ENCODE results near the gene SMYD3.
A peak's percentile ranks its signal among the peaks of the same experiment; 100 is the strongest.
"Not testable (repeated sequence)": the region's sequence is repeated elsewhere in the genome, so short reads cannot be mapped to it uniquely, and the experiment has no call there.

Gene SMYD3

GRCh38 chr1:245855846-245856730, 651.0 kb downstream of the SMYD3 start:
- DNase-seq, result no peak

DNA sequence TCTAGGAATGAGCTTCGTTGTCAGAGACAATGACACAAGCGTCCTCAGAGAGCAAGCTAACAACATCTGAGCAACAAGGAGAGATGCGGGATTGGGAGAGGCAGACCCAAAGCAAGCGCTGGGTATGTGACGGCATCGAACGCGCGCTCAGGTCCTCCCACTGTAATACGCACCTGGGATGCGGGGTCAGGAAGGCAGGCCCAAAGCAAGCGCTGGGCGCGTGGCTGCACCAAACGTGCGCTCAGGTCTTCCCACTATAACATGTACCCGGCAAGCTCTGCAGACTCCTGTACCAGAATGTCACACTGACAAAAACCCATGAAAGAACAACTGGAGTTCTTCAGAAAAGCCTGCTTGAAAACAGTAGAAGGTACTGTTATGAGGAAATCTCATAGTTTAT, 653.8 kb downstream of the SMYD3 start:
- no peak for DNase-seq

GRCh38 chr1:245843101-245843500, 664.0 kb downstream of the SMYD3 start:
- DNase-seq, result no peak

DNA sequence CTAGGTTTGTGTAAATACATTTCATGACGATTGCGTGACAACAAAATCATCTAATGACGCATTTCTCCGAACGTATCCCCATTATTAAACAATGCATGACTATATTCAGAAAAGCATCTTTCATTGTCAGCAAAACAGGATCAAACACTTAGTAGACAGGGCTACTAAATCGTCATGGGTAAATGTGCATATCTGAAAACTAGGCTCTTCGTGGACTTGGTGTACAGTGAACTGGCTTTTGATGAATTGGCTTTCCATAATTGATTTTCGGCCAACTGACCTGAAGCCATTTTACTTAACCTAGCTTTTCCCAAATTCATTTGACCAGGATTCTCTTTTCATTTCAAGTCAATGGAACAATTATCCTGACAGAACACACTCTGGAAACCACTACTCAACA, 665.0 kb downstream of the SMYD3 start:
- no peak for DNase-seq

GRCh38 chr1:245840971-245841370, 666.1 kb downstream of the SMYD3 start:
- no peak for DNase-seq

DNA sequence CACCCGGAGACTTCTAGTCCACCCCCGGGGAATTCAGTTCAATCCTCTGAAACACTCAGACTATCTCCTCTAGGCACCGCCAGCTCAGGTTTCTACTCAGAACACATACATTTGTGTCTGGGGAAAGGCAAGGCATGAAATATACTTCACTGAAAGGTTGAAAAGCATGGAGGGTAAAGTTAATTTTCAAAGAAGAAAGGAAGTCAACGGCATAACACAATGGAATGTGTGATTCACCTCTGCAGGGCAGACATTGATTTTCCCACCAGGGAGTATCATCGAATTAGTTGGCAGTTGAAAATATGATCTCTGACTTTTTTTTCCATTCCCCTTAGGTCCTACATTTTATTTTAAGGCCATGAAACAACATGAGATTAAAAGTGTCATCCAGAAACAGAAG, 669.4 kb downstream of the SMYD3 start:
- DNase-seq, result no peak

DNA sequence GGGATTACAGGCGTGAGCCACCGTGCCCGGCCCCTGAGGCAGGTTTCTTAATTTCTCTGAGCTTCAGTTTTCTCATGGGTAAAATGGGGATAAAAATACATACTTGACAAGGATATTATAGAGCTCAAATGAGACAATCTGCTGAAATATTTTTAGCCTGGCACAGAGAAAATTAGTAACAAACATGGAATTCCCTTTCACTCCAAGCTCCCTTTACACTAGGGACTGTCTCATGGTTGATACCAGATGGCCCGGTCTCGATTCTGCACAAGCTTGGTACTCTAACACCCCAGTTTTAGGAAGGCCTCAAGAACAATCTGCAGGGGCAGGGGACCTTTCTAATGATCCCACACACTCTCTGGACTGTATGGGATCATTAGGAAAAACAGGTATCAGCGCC, 671.7 kb downstream of the SMYD3 start:
- DNase-seq, result no peak

DNA sequence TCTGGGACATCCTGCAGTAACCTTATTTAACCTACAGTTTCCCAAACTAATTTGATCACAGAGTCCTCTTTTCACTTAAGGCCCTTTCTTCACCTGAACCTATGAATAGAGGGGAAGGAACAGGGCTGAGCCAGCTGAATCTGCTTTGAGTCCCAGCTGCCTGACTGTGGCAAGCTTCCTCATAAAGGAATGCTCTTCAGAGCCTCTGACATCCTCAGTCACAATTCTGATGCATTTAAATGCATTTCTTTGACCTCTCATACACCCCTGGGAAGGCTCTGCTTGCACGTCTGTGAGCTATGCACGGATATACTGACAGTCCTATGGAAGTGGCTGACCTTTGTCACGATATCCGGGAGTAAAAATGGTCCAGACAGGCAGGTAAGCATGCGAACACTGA, 673.1 kb downstream of the SMYD3 start:
- no peak for DNase-seq

DNA sequence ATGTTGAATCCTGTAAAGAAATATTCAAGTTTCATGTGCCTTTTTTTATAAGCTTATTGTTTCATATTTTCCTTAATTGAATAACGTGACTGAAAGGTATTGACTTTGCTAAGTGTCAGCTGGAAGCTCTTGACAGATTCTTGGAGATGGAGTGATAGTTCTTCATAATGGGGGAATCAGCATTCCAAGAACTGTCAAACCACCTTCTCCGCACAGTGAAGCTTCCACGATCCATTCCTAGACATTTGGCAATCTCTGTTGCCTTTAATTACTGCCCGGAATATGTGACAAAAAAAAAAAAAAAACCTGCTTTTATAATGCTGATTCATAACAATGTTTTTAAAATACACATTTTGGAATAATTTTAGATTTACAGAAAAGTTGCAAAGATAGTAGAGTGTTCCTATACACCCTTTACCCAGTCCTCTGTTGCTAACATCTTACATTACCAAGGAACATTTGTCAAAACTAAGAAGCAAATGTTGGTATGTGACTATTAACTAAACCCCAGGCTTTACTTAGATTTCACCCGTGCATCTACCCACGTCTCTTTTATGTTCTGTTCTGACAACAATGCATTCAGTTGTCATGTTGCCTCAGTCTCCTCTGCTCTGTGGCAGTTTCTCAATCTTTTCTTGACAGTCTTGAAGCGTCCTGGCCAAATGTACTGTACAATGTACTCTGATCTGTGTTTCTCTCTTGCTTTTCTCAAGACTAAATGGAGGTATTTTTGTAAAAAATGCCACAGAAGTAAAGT, 674.1 kb downstream of the SMYD3 start:
- DNase-seq, result no peak

DNA sequence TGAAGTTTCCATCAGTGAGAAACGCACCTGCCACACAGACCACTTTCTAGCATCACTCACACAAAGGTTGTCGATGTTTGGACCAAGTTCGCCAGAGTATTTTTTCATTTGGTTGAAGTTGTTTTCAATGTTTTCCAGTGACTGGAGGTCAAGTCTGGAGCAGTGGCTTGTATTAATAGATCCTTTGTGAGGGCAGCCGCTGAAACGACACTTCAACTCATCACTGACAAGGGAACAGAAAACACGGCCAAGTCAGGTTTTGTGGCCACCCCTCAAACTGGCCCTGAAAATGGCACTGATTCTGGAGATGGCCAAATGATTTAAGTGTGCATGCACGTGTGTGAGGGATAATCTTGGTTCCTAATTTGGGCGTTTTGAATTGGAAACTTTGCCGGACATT, 675.6 kb downstream of the SMYD3 start:
- peak; percentile 9 for DNase-seq

- DNase-seq, result no peak
Observed at GRCh38 chr1:245829826-245830225, 677.3 kb downstream of the SMYD3 start.

- DNase-seq, result no peak
Observed at GRCh38 chr1:245829194-245829593, 677.9 kb downstream of the SMYD3 start.

DNA sequence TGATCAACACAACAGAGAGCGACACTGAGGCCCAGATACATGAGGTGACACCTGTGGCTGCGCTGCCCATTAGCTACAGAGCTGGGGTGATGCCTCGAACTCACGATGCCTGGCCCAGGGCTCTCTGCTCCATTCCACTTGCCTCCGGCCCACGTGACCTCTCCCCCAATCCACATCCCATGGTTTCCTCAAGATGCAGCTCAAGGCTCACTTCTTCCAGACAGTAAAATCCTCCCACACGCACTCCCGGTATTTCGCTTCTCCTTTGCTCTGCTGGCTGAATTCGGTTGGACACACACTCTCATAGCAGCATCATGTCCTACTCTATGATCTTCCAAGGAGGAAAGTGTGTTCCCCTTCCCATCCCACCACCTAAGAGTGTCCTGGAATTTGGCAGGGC, 679.8 kb downstream of the SMYD3 start:
- peak; percentile 54 for DNase-seq

- peak; percentile 57 for DNase-seq
Observed at GRCh38 chr1:245825128-245825901, 681.8 kb downstream of the SMYD3 start.

DNA sequence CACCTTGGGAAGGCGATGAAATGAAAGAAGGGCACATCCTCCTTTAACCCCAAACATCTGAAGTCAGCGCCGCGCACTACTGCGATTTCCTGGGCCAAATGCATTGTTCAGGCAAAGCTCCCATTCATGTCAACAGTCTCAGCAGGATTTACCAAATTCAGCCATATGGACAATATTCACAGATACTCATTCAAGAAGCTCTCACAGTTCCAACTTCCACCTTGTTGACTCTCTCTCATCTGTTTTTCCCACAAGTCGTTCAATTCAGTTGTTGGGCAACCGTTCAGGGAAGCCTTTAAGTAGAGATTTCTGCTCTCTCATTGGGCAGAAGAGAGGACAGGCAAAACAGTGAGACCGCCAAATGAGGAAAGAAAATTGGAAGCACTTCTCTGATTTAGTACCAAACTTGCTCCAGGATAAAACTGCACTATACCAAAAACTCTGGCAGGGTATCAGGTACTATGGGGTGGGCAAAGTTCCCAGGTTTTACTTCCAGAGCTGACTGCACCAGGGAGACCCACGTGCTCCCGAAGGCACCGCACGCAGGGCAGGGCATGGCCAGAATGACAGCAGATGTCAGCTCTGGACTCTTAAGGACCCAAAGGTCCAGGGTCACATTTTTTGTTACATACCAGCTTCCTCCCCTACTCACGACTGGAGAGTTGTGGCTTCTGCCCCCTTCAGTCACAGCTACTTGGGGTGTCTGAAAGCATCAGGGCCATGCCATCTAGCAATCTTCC, 683.5 kb downstream of the SMYD3 start:
- DNase-seq, result peak; percentile 22

- peak; percentile 57 for DNase-seq
Observed at GRCh38 chr1:245822996-245823395, 684.1 kb downstream of the SMYD3 start.

DNA sequence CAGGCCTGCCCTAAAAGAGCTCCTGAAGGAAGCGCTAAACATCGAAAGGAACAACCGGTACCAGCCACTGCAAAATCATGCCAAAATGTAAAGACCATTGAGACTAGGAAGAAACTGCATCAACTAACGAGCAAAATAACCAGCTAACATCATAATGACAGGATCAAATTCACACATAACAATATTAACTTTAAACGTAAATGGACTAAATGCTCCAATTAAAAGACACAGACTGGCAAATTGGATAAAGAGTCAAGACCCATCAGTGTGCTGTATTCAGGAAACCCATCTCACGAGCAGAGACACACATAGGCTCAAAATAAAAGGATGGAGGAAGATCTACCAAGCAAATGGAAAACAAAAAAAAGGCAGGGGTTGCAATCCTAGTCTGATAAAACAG, 688.7 kb downstream of the SMYD3 start:
- not testable (repeated sequence) for DNase-seq

GRCh38 chr1:245816496-245816895, 690.6 kb downstream of the SMYD3 start:
- not testable (repeated sequence) for DNase-seq

- peak; percentile 25 for DNase-seq
Observed at GRCh38 chr1:245814651-245815050, 692.4 kb downstream of the SMYD3 start.

DNA sequence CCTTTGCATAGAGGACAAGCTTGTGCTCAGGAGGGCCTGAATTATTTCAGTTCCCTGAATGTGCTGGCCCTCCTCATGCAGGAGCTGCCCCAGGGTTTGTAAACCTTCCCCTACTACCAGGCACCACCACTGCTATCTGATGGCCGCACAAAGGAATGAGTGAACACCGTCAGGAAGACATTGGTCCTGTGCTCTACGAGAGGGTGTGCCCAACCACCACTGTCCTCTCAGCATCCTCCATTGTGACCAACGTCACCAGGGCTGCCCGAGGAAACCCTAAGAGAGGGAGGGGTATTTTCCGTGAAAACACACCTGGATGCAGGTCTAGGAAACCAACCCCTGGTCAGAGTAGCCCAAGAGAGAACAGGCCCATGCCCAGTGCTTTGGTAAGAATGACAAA, 694.8 kb downstream of the SMYD3 start:
- DNase-seq, result peak; percentile 36

- DNase-seq, result peak; percentile 26
Observed at GRCh38 chr1:245810789-245811337, 696.2 kb downstream of the SMYD3 start.

DNA sequence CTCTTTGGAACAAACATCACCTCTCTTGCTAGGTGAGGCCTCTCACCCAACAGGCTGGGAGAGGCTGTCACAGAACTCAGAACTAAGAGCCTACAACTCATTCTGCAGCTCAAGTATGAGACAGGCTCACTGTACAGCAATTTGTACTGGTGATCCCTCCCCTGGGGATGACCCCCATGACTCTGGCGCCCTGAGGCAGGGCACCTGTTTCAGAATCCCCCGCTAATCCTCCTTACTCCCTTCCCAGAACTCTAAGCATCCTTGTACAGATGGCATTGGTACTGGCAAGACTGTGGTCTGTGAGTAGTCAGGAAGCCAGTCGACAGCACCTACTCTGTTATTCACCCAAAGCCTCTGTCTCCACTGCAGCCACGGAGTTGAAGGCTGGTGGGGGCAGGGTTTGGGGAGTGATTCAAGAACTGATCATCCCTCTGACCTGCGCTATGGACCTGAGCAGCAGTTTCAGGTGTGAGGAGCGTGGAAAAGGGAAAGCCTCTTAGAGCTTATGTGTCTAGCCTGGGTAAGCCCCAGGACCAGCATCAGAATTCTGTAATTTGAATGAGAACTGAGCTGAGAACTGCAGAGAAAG, 696.8 kb downstream of the SMYD3 start:
- DNase-seq, result peak; percentile 45

Measured in islet precursor cell (in vitro differentiated cells).